Measurements from ENCODE around the gene CCR2. TPM values are rescaled to one million over a fixed set of nuclear protein-coding genes. Genes with fewer than 3 reads are reported as not detected.
A peak's percentile ranks its signal among the peaks of the same experiment; 100 is the strongest.

CCR2 gene
- total and polyA plus RNA-seq, 12 donors = 0.30 to 5.6 (median 0.80) TPM

- WGBS, 4 donors = 40 to 66% (median 56%) methylated on average over 2 of the region's 2 CpGs
- no peaks in the 10 kb centered on the region for H3K36me3 ChIP-seq (replicated peaks in 1 of 2)
- no peaks in the 10 kb centered on the region for H3K9me3 ChIP-seq (replicated peaks in 1 of 3)
- H3K4me3 ChIP-seq = no peak overlapping the region
- no peak for DNase-seq
- no peak overlapping the region for H3K27ac ChIP-seq
- H3K27me3 ChIP-seq = peaks cover 9% of the 10 kb centered on the region
- intact Hi-C loops (cut with DNase I) = no loop called here
- no peak for TF ChIP-seq CTCF (IDR thresholded peaks at IDR 0.05)
- TF ChIP-seq POLR2A (IDR thresholded peaks at IDR 0.05) = no peak
- peaks cover 0 to 3% of the 10 kb centered on the region in 2 donors for H3K4me1 ChIP-seq (replicated peaks in 1 of 2)
These were observed 4.2 kb upstream of the CCR2 start for GRCh38 chr3:46349484-46350261.

- no peak for TF ChIP-seq POLR2A (IDR thresholded peaks at IDR 0.05)
- no peak for TF ChIP-seq CTCF (IDR thresholded peaks at IDR 0.05)
- H3K27ac ChIP-seq = no peak overlapping the region
- WGBS, 4 donors = 50 to 69% (median 68%) methylated on average over 1 of the region's 1 CpG
- H3K9me3 ChIP-seq (replicated peaks in 1 of 3) = no peaks in the 10 kb centered on the region
- H3K27me3 ChIP-seq = peaks cover 9% of the 10 kb centered on the region
- peaks cover 0 to 3% of the 10 kb centered on the region in 2 donors for H3K4me1 ChIP-seq (replicated peaks in 1 of 2)
- H3K36me3 ChIP-seq (replicated peaks in 1 of 2) = no peaks in the 10 kb centered on the region
- intact Hi-C loops (cut with DNase I) = no loop called here
- DNase-seq = no peak
- H3K4me3 ChIP-seq = no peak overlapping the region
These were observed 3.7 kb upstream of the CCR2 start for GRCh38 chr3:46350262-46350565.

GRCh38 chr3:46351646-46352045 lies 2.3 kb upstream of the CCR2 start:
- 42 to 58% (median 54%) methylated on average over 3 of the region's 3 CpGs for WGBS, 4 donors
- Histone ChIP-seq H3K27ac (no peak overlapping the region), H3K4me3 (no peak overlapping the region), H3K4me1 (replicated peaks in 1 of 2) (peaks cover 0 to 3% of the 10 kb centered on the region in 2 donors), H3K9me3 (replicated peaks in 1 of 3) (no peaks in the 10 kb centered on the region), H3K36me3 (replicated peaks in 1 of 2) (no peaks in the 10 kb centered on the region), H3K27me3 (peaks cover 9% of the 10 kb centered on the region)
- no peak for TF ChIP-seq POLR2A (IDR thresholded peaks at IDR 0.05)
- TF ChIP-seq CTCF (IDR thresholded peaks at IDR 0.05) = no peak
- intact Hi-C loops (cut with DNase I) = no loop called here
- DNase-seq = peak; percentile 52 to 70 (median 62)

- Histone ChIP-seq H3K9me3 (replicated peaks in 1 of 3) (no peaks in the 10 kb centered on the region), H3K4me3 (no peak overlapping the region), H3K4me1 (replicated peaks in 1 of 2) (peaks cover 0 to 3% of the 10 kb centered on the region in 2 donors), H3K27ac (no peak overlapping the region), H3K27me3 (peaks cover 8% of the 10 kb centered on the region), H3K36me3 (replicated peaks in 1 of 2) (no peaks in the 10 kb centered on the region)
- 61 to 75% (median 65%) methylated on average over 4 of the region's 4 CpGs for WGBS, 4 donors
- TF ChIP-seq POLR2A (IDR thresholded peaks at IDR 0.05) = no peak
- TF ChIP-seq CTCF (IDR thresholded peaks at IDR 0.05) = no peak
- intact Hi-C loops (cut with DNase I) = no loop called here
- DNase-seq = no peak
These were observed 821 bp upstream of the CCR2 start for GRCh38 chr3:46353090-46353489.
